ENCODE measurements around the gene TEX28.
"Not testable (repeated sequence)": the region's sequence is repeated elsewhere in the genome, so short reads cannot be mapped to it uniquely, and the experiment has no call there.

- not testable (repeated sequence) for TF ChIP-seq POLR2A, CTCF (IDR thresholded peaks at IDR 0.05)
These were observed 10.2 kb downstream of the TEX28 start for GRCh38 chrX:154284489-154285338.

Data from heart left ventricle (tissue), 13 donors.